OCI-LY3 (cell line): ENCODE measurements around the gene SYT1.
"Not testable (repeated sequence)": the region's sequence is repeated elsewhere in the genome, so short reads cannot be mapped to it uniquely, and the experiment has no call there.

Experiments
- EZH2phosphoT487 ChIP-seq: fragments of 200-600 bp; shearing (Covaris generic); IDR thresholded peaks from 2 replicates; pipeline ENCODE4 v1.6.1; 2018; ENCODE audit warnings: antibody characterized with exemption, mixed run types, low read depth
- TF ChIP-seq, protein P1 (sequence below): fragments of 200-600, 300-600 bp; sonication (generic); IDR thresholded peaks from 2 replicates; pipeline ENCODE4 v1.5.1; 2014; ENCODE audit warnings: antibody characterized with exemption, low read length, low read depth

DNA sequence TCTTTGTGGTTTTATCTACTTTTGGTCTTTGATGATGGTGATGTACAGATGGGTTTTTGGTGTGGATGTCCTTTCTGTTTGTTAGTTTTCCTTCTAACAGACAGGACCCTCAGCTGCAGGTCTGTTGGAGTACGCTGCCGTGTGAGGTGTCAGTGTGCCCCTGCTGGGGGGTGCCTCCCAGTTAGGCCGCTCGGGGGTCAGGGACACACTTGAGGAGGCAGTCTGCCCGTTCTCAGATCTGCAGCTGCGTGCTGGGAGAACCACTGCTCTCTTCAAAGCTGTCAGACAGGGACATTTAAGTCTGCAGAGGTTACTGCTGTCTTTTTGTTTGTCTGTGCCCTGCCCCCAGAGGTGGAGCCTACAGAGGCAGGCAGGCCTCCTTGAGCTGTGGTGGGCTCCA lies 180.2 kb downstream of the SYT1 start:
- TF ChIP-seq, protein P1, sequence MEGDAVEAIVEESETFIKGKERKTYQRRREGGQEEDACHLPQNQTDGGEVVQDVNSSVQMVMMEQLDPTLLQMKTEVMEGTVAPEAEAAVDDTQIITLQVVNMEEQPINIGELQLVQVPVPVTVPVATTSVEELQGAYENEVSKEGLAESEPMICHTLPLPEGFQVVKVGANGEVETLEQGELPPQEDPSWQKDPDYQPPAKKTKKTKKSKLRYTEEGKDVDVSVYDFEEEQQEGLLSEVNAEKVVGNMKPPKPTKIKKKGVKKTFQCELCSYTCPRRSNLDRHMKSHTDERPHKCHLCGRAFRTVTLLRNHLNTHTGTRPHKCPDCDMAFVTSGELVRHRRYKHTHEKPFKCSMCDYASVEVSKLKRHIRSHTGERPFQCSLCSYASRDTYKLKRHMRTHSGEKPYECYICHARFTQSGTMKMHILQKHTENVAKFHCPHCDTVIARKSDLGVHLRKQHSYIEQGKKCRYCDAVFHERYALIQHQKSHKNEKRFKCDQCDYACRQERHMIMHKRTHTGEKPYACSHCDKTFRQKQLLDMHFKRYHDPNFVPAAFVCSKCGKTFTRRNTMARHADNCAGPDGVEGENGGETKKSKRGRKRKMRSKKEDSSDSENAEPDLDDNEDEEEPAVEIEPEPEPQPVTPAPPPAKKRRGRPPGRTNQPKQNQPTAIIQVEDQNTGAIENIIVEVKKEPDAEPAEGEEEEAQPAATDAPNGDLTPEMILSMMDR = not testable (repeated sequence)
- not testable (repeated sequence) for TF ChIP-seq EZH2phosphoT487
